Heart left ventricle (tissue), 16 donors: Measurements from ENCODE around the gene LSG1. TPM values are rescaled to one million over a fixed set of nuclear protein-coding genes. Genes with fewer than 3 reads are reported as not detected.

Experiments used
- ATAC-seq, 4 donors: fragments of 200-7000 bp; cut with Tn5 transposase; one replicate each; pipeline ENCODE4 v1.9.1; 2020 to 2022; ENCODE audit warnings: moderate library complexity in 4 of 4, mild to moderate bottlenecking in 3 of 4, moderate number of reproducible peaks in 1 of 4
- DNase-seq, 5 donors: peaks; one replicate each; pipeline ENCODE4 v3.0.0-alpha.2; 2020
- H3K27ac ChIP-seq, 12 donors: fragments of 200-600 bp; sonication (generic) in 4 of 12; one replicate each; pipeline versions ENCODE4 v1.5.0 to v1.8.0; 2016 to 2022; ENCODE audit warnings: mild to moderate bottlenecking in 2 of 12
- H3K27me3 ChIP-seq, 9 donors: fragments of 200-600 bp; sonication (generic) in 2 of 9; one replicate each; pipeline versions ENCODE4 v1.5.1 to v1.8.0; 2016 to 2022; ENCODE audit warnings: mild to moderate bottlenecking in 3 of 9
- H3K36me3 ChIP-seq, 9 donors: fragments of 200-600 bp; sonication (generic) in 2 of 9; one replicate each; pipeline versions ENCODE4 v1.5.0 to v1.8.0; 2018 to 2022; ENCODE audit warnings: mild to moderate bottlenecking in 2 of 9
- H3K4me1 ChIP-seq, 12 donors: fragments of 200-600 bp; sonication (generic) in 4 of 12; one replicate each; pipeline versions ENCODE4 v1.5.0 to v1.8.0; 2016 to 2022; ENCODE audit warnings: mild to moderate bottlenecking in 3 of 12
- H3K4me3 ChIP-seq, 12 donors: fragments of 200-600 bp; sonication (generic) in 4 of 12; one replicate each; pipeline versions ENCODE4 v1.5.0 to v1.8.0; 2017 to 2022; ENCODE audit warnings: mild to moderate bottlenecking in 9 of 12, moderate library complexity in 4 of 12
- H3K9me3 ChIP-seq, 12 donors: fragments of 200-600 bp; sonication (generic) in 4 of 12; one replicate each; pipeline versions ENCODE4 v1.5.0 to v1.8.0; 2016 to 2022; ENCODE audit warnings: mild to moderate bottlenecking in 1 of 12
- POLR2A ChIP-seq, 2 donors: fragments of 450-650 bp; IDR thresholded peaks; one replicate each; pipeline ENCODE4 v1.6.1; 2017; ENCODE audit warnings: antibody characterized with exemption in 2 of 2, mild to moderate bottlenecking in 2 of 2, moderate library complexity in 2 of 2
- WGBS, 4 donors: extraction: QIAGEN DNeasy Blood & Tissue Kit in 2 of 4; methylation state at CpG; one replicate each; pipeline versions ENCODE4 v1.1.5 to v1.1.7; 2013 to 2018; 5-methylcytosine and 5-hydroxymethylcytosine counted together
- intact Hi-C, 10 donors: fragments of 100-400 bp; cut with DNase I; formaldehyde crosslinking; loops; one replicate each; pipeline versions ENCODE4 v1.11.1 to v1.14.2; 2022
- polyA plus RNA-seq, 2 donors: library from polyadenylated mRNA; stranded (reverse); fragments of 200-250 nt; gene quantifications; one replicate each; pipeline ENCODE4 v1.2.3, GENCODE V29; 2013
- total RNA-seq, 9 donors: library from RNA; depleted of rRNA in 2 of 9; stranded (reverse); fragments of >200 nt in 2 of 9; fragmentation: NEBNext Ultra II Directional in 3 of 9; extraction: Animal tissue kit (Norgen Biotek cat#: 25700) in 3 of 9; gene quantifications; one replicate each; pipeline versions ENCODE4 v1.1.0 to v1.2.4, GENCODE V29; 2016 to 2023
- TF ChIP-seq, protein P1 (sequence below), 12 donors: fragments of 200-600 bp; sonication (generic) in 4 of 12; IDR thresholded peaks; one replicate each; pipeline versions ENCODE4 v1.5.0 to v1.8.0; 2018 to 2022; ENCODE audit warnings: antibody characterized with exemption in 12 of 12, mild to moderate bottlenecking in 5 of 12
- donor health status: ischemic (EF 13 %, LVEDD 7.1; RV severe dilation, severe dysfunction).
- donor health status: healthy with polysubstance abuse.
- donor health status: DM: no; HTN: yes; CAD: no.
- donor health status: DM: no; HTN: no; CAD: no.
- donor health status: ischemic (EF 25% LVEDD 6.9; RV normal size, moderate dysfunction).
- donor health status: ischemic (EF 25% LVEDD 5.7; RV mildly dilated, moderate dysfunction).
- donor health status: healthy.
- donor health status: DM: yes; HTN: yes; CAD: no.
- donor health status: ischemic (EF 35%, LVEDD 5.7; RV mildly dilated, moderate dysfunction).
- donor health status: nonischemic (EF 11% LVEDD 7.7; RV severe dilation, severe dysfunction).
- donor health status: DM: yes; HTN: yes; CAD: no.
- donor health status: PGD.
- donor health status: ischemic (EF 29% LVEDD 5.4; RV normal size, mild dysfunction).
- donor health status: nonischemic (EF 23%, LVEDD 6.1; RV moderate dilation, normal function).

Gene LSG1
- total and polyA plus RNA-seq, 11 donors, result 9.6 to 26.9 (median 18.9) TPM

DNA sequence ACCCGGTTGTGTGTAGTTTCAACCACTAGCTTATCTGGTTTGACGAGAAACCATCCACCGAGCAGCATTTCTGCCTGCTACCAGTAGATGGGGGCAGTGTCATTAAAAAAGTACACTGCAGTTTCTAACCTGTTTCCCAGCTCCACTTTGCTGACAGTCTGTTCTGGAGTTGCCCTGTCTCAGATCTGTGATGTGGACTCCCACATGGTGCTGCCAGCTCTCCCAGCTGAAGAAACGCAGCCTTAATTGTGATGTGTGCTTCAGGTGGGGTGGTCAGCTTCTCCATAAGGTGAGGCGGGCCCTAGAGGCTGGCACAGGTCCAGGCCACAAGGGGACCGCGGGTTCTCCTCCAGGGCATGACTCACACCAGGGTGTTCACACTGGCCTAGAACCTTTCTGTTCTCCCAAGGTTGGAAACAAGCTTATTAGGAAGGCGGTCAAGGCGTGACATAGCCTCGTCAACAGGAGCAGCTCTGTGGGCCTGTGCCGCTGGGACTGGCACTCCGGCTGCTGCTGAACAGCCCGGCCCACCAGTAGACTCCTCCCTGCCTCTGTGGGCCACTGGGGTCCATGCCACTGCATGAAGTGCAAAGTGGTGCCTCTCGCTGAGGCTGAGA lies 10.8 kb upstream of the LSG1 start:
- peak overlapping the region in 8 of 12 donors; percentile 5 to 61 (median 40) for H3K27ac ChIP-seq

GRCh38 chr3:194682189-194682693 lies 10.2 kb upstream of the LSG1 start:
- 19 to 26% (median 25%) methylated on average over 4 of the region's 4 CpGs for WGBS, 4 donors
- no peak for TF ChIP-seq POLR2A (IDR thresholded peaks at IDR 0.05)
- TF ChIP-seq, protein P1, sequence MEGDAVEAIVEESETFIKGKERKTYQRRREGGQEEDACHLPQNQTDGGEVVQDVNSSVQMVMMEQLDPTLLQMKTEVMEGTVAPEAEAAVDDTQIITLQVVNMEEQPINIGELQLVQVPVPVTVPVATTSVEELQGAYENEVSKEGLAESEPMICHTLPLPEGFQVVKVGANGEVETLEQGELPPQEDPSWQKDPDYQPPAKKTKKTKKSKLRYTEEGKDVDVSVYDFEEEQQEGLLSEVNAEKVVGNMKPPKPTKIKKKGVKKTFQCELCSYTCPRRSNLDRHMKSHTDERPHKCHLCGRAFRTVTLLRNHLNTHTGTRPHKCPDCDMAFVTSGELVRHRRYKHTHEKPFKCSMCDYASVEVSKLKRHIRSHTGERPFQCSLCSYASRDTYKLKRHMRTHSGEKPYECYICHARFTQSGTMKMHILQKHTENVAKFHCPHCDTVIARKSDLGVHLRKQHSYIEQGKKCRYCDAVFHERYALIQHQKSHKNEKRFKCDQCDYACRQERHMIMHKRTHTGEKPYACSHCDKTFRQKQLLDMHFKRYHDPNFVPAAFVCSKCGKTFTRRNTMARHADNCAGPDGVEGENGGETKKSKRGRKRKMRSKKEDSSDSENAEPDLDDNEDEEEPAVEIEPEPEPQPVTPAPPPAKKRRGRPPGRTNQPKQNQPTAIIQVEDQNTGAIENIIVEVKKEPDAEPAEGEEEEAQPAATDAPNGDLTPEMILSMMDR (IDR thresholded peaks at IDR 0.05), result no peak

More for the DNA sequence above, 10.8 kb upstream of the LSG1 start:
- DNase-seq (peak; percentile 67 to 75 (median 71)), ATAC-seq (peak; percentile 41 to 79 (median 61))
- Histone ChIP-seq H3K4me3 (no peak overlapping the region), H3K27me3 (no peaks in the 10 kb centered on the region), H3K4me1 (peaks cover 4 to 34% (median 22%) of the 10 kb centered on the region in 12 donors), H3K9me3 (no peaks in the 10 kb centered on the region), H3K36me3 (peaks cover 0 to under 1% (median 0%) of the 10 kb centered on the region in 9 donors)
- intact Hi-C loops, result loop anchor here (1.0 to 10.0 kb wide), 17 partner anchors 202 to 842 kb away; no protein-coding TSS in a partner anchor
- TF ChIP-seq POLR2A (IDR thresholded peaks at IDR 0.05), result no peak
- TF ChIP-seq, protein P1 (IDR thresholded peaks at IDR 0.05), result peak; percentile 74 to 96 (median 88)
- WGBS, 4 donors, result 41 to 44% (median 42%) methylated on average over 14 of the region's 14 CpGs

DNA sequence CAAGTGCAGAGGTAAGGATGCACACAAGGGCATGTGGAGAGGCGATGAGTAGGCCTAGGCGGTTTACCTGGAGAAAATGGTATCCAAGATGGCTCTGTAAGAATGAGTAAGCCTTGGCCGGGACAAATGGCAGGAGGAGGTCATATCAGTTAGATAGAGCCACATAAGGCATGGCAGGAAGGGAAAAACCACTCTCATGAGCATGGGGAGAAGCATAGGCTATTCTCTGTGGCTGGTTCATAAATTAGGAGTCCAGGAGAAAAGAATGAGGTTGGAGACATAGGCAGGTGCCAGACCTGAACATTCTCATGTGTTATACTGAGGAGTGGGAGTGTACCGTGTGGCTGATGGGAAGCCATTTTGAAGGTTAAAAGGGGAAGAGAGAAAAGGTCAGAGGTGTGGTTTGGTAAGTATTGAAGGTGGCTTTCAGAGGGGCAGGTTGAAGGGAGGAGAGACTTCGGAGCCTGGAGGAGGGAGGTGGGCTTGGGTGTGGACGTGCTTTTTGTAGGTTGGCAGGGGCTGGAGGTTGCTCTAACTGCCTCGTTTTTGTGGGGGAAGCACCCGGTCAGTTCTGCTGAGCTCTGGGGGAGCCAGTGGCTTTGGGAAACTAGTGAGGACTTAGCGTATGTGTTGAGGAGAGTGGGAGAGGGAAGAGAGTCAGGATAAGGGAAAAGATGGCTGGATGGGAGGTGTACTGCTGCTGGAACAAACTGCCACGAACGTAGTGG lies 9.1 kb upstream of the LSG1 start:
- intact Hi-C loops, result loop anchor here in 9 of 10 donors (5.0 to 10.0 kb wide), 11 partner anchors 204 to 844 kb away; no protein-coding TSS in a partner anchor
- DNase-seq (no peak), ATAC-seq (no peak)
- Histone ChIP-seq H3K27me3 (no peaks in the 10 kb centered on the region), H3K4me3 (no peak overlapping the region), H3K27ac (no peak overlapping the region), H3K4me1 (peaks cover 4 to 23% (median 13%) of the 10 kb centered on the region in 12 donors), H3K36me3 (no peaks in the 10 kb centered on the region), H3K9me3 (no peaks in the 10 kb centered on the region)
- WGBS, 4 donors, result 73 to 83% (median 79%) methylated on average over 11 of the region's 11 CpGs
- TF ChIP-seq POLR2A (IDR thresholded peaks at IDR 0.05), result no peak
- TF ChIP-seq, protein P1 (IDR thresholded peaks at IDR 0.05), result no peak

More at GRCh38 chr3:194682189-194682693, 10.2 kb upstream of the LSG1 start:
- no peak overlapping the region for H3K4me3 ChIP-seq
- ATAC-seq (no peak), DNase-seq (no peak)
- H3K4me1 ChIP-seq, result peaks cover 4 to 29% (median 18%) of the 10 kb centered on the region in 12 donors
- H3K27me3 ChIP-seq, result no peaks in the 10 kb centered on the region
- intact Hi-C loops, result loop anchor here (1.0 to 10.0 kb wide), 17 partner anchors 203 to 843 kb away; no protein-coding TSS in a partner anchor
- H3K9me3 ChIP-seq, result no peaks in the 10 kb centered on the region
- no peaks in the 10 kb centered on the region for H3K36me3 ChIP-seq
- peak overlapping the region in 3 of 12 donors; percentile 40 to 50 (median 49) for H3K27ac ChIP-seq

DNA sequence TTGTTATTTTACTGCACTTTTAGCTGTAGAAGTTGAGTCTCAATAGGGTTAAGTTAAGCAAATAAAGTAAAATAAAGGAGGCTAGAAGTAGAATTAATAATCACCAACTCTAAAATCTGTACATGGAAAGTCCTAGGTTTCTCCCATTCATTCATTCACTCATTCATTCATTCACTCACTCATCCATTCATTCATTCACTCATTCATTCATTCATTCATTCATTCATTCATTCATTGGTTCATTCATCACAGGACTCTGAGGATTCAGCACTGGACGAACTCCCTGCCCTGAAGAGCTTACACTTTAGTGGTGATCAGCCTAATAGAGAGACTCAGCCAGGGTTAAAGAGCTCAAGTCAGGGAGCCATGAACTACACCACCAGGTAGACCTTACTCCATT lies 4.5 kb upstream of the LSG1 start:
- Histone ChIP-seq H3K27me3 (no peaks in the 10 kb centered on the region), H3K27ac (no peak overlapping the region), H3K9me3 (no peaks in the 10 kb centered on the region), H3K36me3 (no peaks in the 10 kb centered on the region), H3K4me3 (no peak overlapping the region), H3K4me1 (peaks cover 0 to 22% (median 6%) of the 10 kb centered on the region in 12 donors)
- no peak for ATAC-seq
- WGBS, 4 donors, result 82 to 88% (median 84%) methylated on average over 1 of the region's 1 CpG
- TF ChIP-seq, protein P1 (IDR thresholded peaks at IDR 0.05), result no peak
- TF ChIP-seq POLR2A (IDR thresholded peaks at IDR 0.05), result no peak
- intact Hi-C loops, result loop anchor here in 2 of 10 donors (2.0 to 10.0 kb wide), 2 partner anchors 274 to 848 kb away; no protein-coding TSS in a partner anchor
- no peak for DNase-seq
